Lung (tissue), 12 donors: ENCODE data around the gene AP2B1. TPM values are rescaled to one million over a fixed set of nuclear protein-coding genes. Genes with fewer than 3 reads are reported as not detected.

Experiments used
- ATAC-seq: fragments of 200-7000 bp; cut with Tn5 transposase; one replicate; pipeline ENCODE4 v1.9.1; 2020; ENCODE audit warnings: moderate number of reproducible peaks; ENCODE audit not compliant: insufficient read depth, low FRiP score
- DNase-seq, 3 donors: peaks; one replicate each; pipeline ENCODE4 v3.0.0-alpha.2; 2013 to 2017
- H3K27ac ChIP-seq, 2 donors: one replicate each; pipeline ENCODE4 v1.5.1; 2013; ENCODE audit warnings: mild to moderate bottlenecking in 2 of 2, moderate library complexity in 2 of 2, control low read depth in 1 of 2, inconsistent platforms in 1 of 2, low read depth in 1 of 2, low read length in 1 of 2
- H3K27me3 ChIP-seq, 3 donors: one replicate each; pipeline ENCODE4 v1.5.1; 2013; ENCODE audit warnings: low read length in 2 of 3; ENCODE audit not compliant: control insufficient read depth in 3 of 3, insufficient read depth in 3 of 3
- H3K36me3 ChIP-seq, 4 donors: one replicate each; pipeline ENCODE4 v1.5.1; 2013; ENCODE audit warnings: low read length in 4 of 4, mild to moderate bottlenecking in 1 of 4, moderate library complexity in 1 of 4; ENCODE audit not compliant: control insufficient read depth in 4 of 4, insufficient read depth in 4 of 4
- H3K4me1 ChIP-seq, 5 donors: one replicate each; pipeline ENCODE4 v1.5.1; 2013; ENCODE audit warnings: low read length in 5 of 5, mild to moderate bottlenecking in 2 of 5, moderate library complexity in 1 of 5; ENCODE audit not compliant: control insufficient read depth in 5 of 5, insufficient read depth in 5 of 5
- H3K4me3 ChIP-seq: one replicate; pipeline ENCODE4 v1.5.1; 2013; ENCODE audit warnings: mild to moderate bottlenecking, control low read depth, moderate library complexity
- H3K9ac ChIP-seq, 2 donors: one replicate each; pipeline ENCODE4 v1.5.1; 2013; ENCODE audit warnings: low read length in 2 of 2, control low read depth in 1 of 2; ENCODE audit not compliant: insufficient read depth in 1 of 2
- H3K9me3 ChIP-seq, 4 donors: one replicate each; pipeline ENCODE4 v1.5.1; 2013; ENCODE audit warnings: low read length in 3 of 4, mild to moderate bottlenecking in 1 of 4, moderate library complexity in 1 of 4; ENCODE audit not compliant: control insufficient read depth in 4 of 4, insufficient read depth in 3 of 4
- WGBS, 2 donors: extraction: QIAGEN DNeasy Blood & Tissue Kit; methylation state at CpG; one replicate each; pipeline ENCODE4 v1.1.7; 2013; 5-methylcytosine and 5-hydroxymethylcytosine counted together
- polyA plus RNA-seq, 2 donors: library from polyadenylated mRNA; stranded (reverse); fragments of 200-250 nt; gene quantifications; one replicate each; pipeline ENCODE4 v1.2.1, GENCODE V29; 2013
- total RNA-seq, 2 donors: library from RNA; depleted of rRNA in 1 of 2; stranded (reverse); fragments of >200 nt in 1 of 2; gene quantifications; one replicate each; pipeline ENCODE4 v1.2.1, GENCODE V29; 2014 to 2021
- TF ChIP-seq, protein P1 (sequence below): IDR thresholded peaks from 2 replicates; pipeline ENCODE4 v1.5.1; 2012; ENCODE audit warnings: mild to moderate bottlenecking; ENCODE audit errors: control extremely low read depth, extremely low read depth
- donor health status: control.
- donor health status: control.
- donor health status: Bipolar disorder and iron deficiency.
- donor health status: healthy.
- donor health status: DM: yes; HTN: yes; CAD: no.

AP2B1 gene
- total and polyA plus RNA-seq, 4 donors, result 52.9 to 156 (median 82.4) TPM

DNA sequence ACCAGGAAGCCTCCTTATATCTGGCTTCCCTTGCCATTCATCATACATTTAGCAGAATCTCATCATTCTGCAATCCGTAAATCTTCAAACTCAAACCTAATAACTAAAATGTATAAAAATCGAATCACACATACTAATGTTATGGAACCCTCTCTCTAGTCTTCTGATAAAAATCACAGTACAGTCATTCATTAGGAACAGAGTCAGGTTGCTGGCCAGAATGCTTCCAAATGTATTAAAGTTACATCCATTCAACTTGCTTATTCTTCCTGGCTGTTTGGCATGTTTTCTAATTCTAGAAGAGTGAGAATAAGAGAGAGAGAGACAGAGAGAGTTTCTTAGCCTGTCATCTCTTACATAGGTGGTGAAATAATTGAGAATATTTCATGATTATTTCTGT lies 127.9 kb downstream of the AP2B1 start:
- peaks cover 8 to 34% (median 15%) of the 10 kb centered on the region in 5 donors for H3K4me1 ChIP-seq
- 87 to 94% methylated on average over 2 of the region's 2 CpGs for WGBS, 2 donors

DNA sequence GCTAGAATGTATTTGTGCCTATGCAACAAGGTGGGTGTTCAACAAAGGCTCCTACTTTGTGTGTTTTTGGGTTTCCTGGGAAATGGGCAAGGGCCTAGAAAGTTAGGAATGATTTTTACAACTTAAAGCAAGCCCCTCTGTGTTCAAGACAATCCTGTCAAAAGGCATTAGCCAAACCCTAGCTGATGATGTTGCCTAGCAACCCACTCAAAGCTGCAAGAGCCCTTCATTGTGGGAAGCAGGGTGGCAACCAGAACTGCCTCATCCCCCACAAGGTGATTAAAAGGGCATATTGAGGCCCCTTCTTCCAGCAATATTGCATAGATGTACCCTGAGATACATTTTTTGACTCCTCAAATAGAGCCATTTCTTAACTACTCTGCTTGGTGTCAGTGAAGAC lies 128.3 kb downstream of the AP2B1 start:
- no peak for ATAC-seq
- no peak for DNase-seq
- Histone ChIP-seq H3K27me3 (no peaks in the 10 kb centered on the region), H3K9me3 (no peaks in the 10 kb centered on the region), H3K4me1 (peaks cover 8 to 34% (median 13%) of the 10 kb centered on the region in 5 donors), H3K27ac (peak overlapping the region in 1 of 2 donors; percentile 86), H3K4me3 (no peak overlapping the region), H3K9ac (no peak overlapping the region), H3K36me3 (peaks cover 11 to 31% (median 19%) of the 10 kb centered on the region in 4 donors)
- TF ChIP-seq, protein P1, sequence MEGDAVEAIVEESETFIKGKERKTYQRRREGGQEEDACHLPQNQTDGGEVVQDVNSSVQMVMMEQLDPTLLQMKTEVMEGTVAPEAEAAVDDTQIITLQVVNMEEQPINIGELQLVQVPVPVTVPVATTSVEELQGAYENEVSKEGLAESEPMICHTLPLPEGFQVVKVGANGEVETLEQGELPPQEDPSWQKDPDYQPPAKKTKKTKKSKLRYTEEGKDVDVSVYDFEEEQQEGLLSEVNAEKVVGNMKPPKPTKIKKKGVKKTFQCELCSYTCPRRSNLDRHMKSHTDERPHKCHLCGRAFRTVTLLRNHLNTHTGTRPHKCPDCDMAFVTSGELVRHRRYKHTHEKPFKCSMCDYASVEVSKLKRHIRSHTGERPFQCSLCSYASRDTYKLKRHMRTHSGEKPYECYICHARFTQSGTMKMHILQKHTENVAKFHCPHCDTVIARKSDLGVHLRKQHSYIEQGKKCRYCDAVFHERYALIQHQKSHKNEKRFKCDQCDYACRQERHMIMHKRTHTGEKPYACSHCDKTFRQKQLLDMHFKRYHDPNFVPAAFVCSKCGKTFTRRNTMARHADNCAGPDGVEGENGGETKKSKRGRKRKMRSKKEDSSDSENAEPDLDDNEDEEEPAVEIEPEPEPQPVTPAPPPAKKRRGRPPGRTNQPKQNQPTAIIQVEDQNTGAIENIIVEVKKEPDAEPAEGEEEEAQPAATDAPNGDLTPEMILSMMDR, result no peak

More for the DNA sequence above, 127.9 kb downstream of the AP2B1 start:
- H3K36me3 ChIP-seq, result peaks cover 10 to 32% (median 19%) of the 10 kb centered on the region in 4 donors
- H3K9me3 ChIP-seq, result no peaks in the 10 kb centered on the region
- no peak overlapping the region for H3K4me3 ChIP-seq
- DNase-seq, result no peak
- ATAC-seq, result no peak
- peak overlapping the region in 1 of 2 donors; percentile 45 for H3K27ac ChIP-seq
- H3K9ac ChIP-seq, result no peak overlapping the region
- no peaks in the 10 kb centered on the region for H3K27me3 ChIP-seq
- TF ChIP-seq, protein P1, result no peak

DNA sequence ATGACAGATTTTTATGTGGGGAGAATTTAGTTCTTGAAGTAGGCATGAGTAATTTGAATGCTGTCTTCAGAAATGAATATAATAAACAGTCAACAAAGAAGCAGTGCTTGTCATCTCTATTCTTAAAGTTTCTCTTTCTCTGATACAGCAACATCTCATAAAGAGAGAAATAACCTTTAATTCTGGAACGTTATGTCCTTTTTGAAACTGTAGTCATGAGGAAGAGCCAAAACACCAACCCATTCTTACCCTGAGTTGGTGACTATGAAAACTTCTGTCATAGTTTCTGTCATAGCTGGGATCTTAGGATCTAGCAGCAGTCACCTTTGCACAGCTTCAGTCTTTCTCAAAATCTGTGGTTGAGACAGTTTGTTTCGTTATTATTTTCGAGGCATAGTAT lies 129.1 kb downstream of the AP2B1 start:
- Histone ChIP-seq H3K27me3 (no peaks in the 10 kb centered on the region), H3K9me3 (no peaks in the 10 kb centered on the region), H3K36me3 (peaks cover 5 to 25% (median 15%) of the 10 kb centered on the region in 4 donors), H3K4me3 (no peak overlapping the region), H3K9ac (no peak overlapping the region), H3K27ac (peak overlapping the region in 1 of 2 donors; percentile 86), H3K4me1 (peaks cover 8 to 35% (median 13%) of the 10 kb centered on the region in 5 donors)
- TF ChIP-seq, protein P1, result no peak
- DNase-seq (no peak), ATAC-seq (no peak)
- WGBS, 2 donors, result 89 to 92% methylated on average over 3 of the region's 3 CpGs

DNA sequence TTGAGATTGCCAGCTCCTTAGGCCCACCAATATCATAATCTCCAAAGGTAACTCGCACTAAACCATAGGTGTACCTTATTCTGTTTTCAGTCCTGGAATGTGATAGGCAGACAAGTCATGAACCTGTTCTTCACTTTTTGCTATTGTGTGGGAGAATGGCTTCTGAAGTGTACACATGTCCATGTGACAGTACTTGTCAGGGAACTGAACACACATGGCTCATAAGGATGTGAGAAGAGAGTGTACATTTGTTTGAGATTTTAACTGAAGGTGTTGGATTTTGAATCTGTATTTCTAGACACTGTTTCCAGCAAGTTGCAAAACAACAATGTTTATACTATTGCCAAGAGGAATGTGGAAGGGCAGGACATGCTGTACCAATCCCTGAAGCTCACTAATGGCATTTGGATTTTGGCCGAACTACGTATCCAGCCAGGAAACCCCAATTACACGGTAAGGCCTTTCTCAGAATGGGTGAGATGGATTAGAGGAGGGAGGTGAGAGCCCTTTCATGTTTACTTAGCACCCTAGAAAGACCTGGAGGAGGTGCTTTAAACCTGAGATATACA lies 129.9 kb downstream of the AP2B1 start:
- no peak overlapping the region for H3K9ac ChIP-seq
- no peak overlapping the region for H3K4me3 ChIP-seq
- ATAC-seq (no peak), DNase-seq (peak in 2 of 3 donors; percentile 49 to 69)
- H3K9me3 ChIP-seq, result no peaks in the 10 kb centered on the region
- peaks cover 6 to 34% (median 13%) of the 10 kb centered on the region in 5 donors for H3K4me1 ChIP-seq
- no peaks in the 10 kb centered on the region for H3K27me3 ChIP-seq
- TF ChIP-seq, protein P1, result no peak
- WGBS, 2 donors, result 41 to 70% methylated on average over 4 of the region's 4 CpGs
- peaks cover 4 to 21% (median 16%) of the 10 kb centered on the region in 4 donors for H3K36me3 ChIP-seq
- H3K27ac ChIP-seq, result peak overlapping the region; percentile 21 to 86
